H1 (cell line): ENCODE measurements around the gene PYGB. TPM values are rescaled to one million over a fixed set of nuclear protein-coding genes. Genes with fewer than 3 reads are reported as not detected.

Experiments used
- CTCF ChIA-PET: fragments of 300-600 bp; sonication (Branson Sonifier 250); formaldehyde crosslinking; loops from one replicate; lab custom pipeline; 2021; ENCODE audit not compliant: partially characterized antibody; lab: Charles Lee
- POLR2A ChIA-PET: fragments of 300-600 bp; sonication (Branson Sonifier 250); formaldehyde crosslinking; loops from one replicate; lab custom pipeline; 2021; ENCODE audit warnings: inconsistent platforms; ENCODE audit not compliant: partially characterized antibody; lab: Charles Lee
- DNase-seq, 2 experiments: peaks; one replicate each; pipeline versions ENCODE4 v3.0.0 to v3.0.0-alpha.2; 2010 to 2022; ENCODE audit warnings: low spot score in 2 of 2, low read depth in 1 of 2, mixed read lengths in 1 of 2
- FAIRE-seq: peaks from 2 replicates; lab custom pipeline; 2011; peaks lifted over from hg19 to GRCh38; lab: Jason Lieb, UNC
- H2AFZ ChIP-seq: 2 replicates; pipeline ENCODE4 v1.8.1; 2012; ENCODE audit warnings: low read length, inconsistent platforms
- H2AK5ac ChIP-seq: 2 replicates; pipeline ENCODE4 v1.6.1; 2013; ENCODE audit warnings: low read depth, low read length
- H2BK120ac ChIP-seq: replicated peaks from 2 replicates; pipeline ENCODE3; 2013; ENCODE audit warnings: low read depth, low read length, inconsistent platforms
- H2BK12ac ChIP-seq: 2 replicates; pipeline ENCODE4 v1.6.1; 2013; ENCODE audit warnings: low read depth, low read length
- H2BK15ac ChIP-seq: 2 replicates; pipeline ENCODE4 v1.6.1; 2013; ENCODE audit warnings: low read length
- H2BK20ac ChIP-seq: 2 replicates; pipeline ENCODE4 v1.6.1; 2013; ENCODE audit warnings: low read length
- H2BK5ac ChIP-seq: 2 replicates; pipeline ENCODE4 v1.6.1; 2013; ENCODE audit warnings: low read depth, low read length
- H3K14ac ChIP-seq: 2 replicates; pipeline ENCODE4 v1.6.1; 2013; ENCODE audit warnings: inconsistent platforms; ENCODE audit not compliant: insufficient read length
- H3K18ac ChIP-seq: 2 replicates; pipeline ENCODE4 v1.6.1; 2013; ENCODE audit warnings: low read length; ENCODE audit errors: extremely low read depth
- H3K23ac ChIP-seq: 2 replicates; pipeline ENCODE4 v1.6.1; 2013; ENCODE audit warnings: inconsistent platforms; ENCODE audit not compliant: insufficient read length
- H3K23me2 ChIP-seq: 2 replicates; pipeline ENCODE4 v1.6.1; 2013; ENCODE audit warnings: low read depth, low read length
- H3K27ac ChIP-seq: 2 replicates; pipeline ENCODE4 v1.6.1; 2011; ENCODE audit warnings: low read depth, low read length, inconsistent platforms
- H3K27me3 ChIP-seq, 4 experiments: replicated peaks in 1 of 4; 1 replicate in 1 of 4; 2 replicates in 3 of 4; pipeline versions ENCODE4 v1.6.1 to v1.8.1; 2011 to 2013; ENCODE audit warnings: low read length in 3 of 4, mild to moderate bottlenecking in 3 of 4, inconsistent platforms in 2 of 4, mixed read lengths in 2 of 4, moderate library complexity in 1 of 4; ENCODE audit not compliant: control insufficient read depth in 3 of 4, insufficient read depth in 3 of 4; ENCODE audit errors: extremely low read depth in 1 of 4
- H3K36me3 ChIP-seq, 4 experiments: 2 replicates each; pipeline versions ENCODE4 v1.6.1 to v1.8.1; 2011 to 2013; ENCODE audit warnings: mild to moderate bottlenecking in 4 of 4, low read length in 3 of 4, moderate library complexity in 2 of 4, control low read depth in 1 of 4, inconsistent platforms in 1 of 4; ENCODE audit not compliant: insufficient read depth in 4 of 4, control insufficient read depth in 2 of 4
- H3K4ac ChIP-seq: replicated peaks from 2 replicates; pipeline ENCODE3; 2013; ENCODE audit warnings: low read length, low read depth, mixed read lengths, inconsistent platforms; ENCODE audit not compliant: insufficient read length
- H3K4me1 ChIP-seq, 4 experiments: replicated peaks in 1 of 4; 1 replicate in 1 of 4; 2 replicates in 3 of 4; pipeline versions ENCODE4 v1.6.1 to v1.8.1; 2011 to 2013; ENCODE audit warnings: low read length in 3 of 4, inconsistent platforms in 2 of 4, mixed read lengths in 1 of 4; ENCODE audit not compliant: insufficient read depth in 4 of 4, control insufficient read depth in 3 of 4
- H3K4me2 ChIP-seq, 2 experiments: 2 replicates each; pipeline versions ENCODE4 v1.6.1 to v1.8.1; 2011 to 2013; ENCODE audit warnings: low read depth in 2 of 2, low read length in 2 of 2, control low read depth in 1 of 2, inconsistent platforms in 1 of 2, mild to moderate bottlenecking in 1 of 2; ENCODE audit not compliant: insufficient read depth in 1 of 2
- H3K4me3 ChIP-seq, 4 experiments: fragments of 200-600, 300-600 bp in 1 of 4; sonication (generic), shearing (Covaris generic), sonication (Bioruptor Twin) in 1 of 4; 2 replicates each; pipeline versions ENCODE4 v1.5.1 to v1.8.1; 2011 to 2016; ENCODE audit warnings: low read length in 4 of 4, low read depth in 3 of 4, control low read depth in 2 of 4, inconsistent platforms in 2 of 4, mild to moderate bottlenecking in 2 of 4, mixed read lengths in 1 of 4, moderate library complexity in 1 of 4; ENCODE audit not compliant: insufficient read depth in 2 of 4; ENCODE audit errors: extremely low read depth in 1 of 4
- H3K56ac ChIP-seq: replicated peaks from 2 replicates; pipeline ENCODE3; 2013; ENCODE audit warnings: low read depth, mild to moderate bottlenecking, mixed read lengths, low read length, inconsistent platforms; ENCODE audit not compliant: insufficient read length
- H3K79me1 ChIP-seq: 2 replicates; pipeline ENCODE4 v1.6.1; 2013; ENCODE audit warnings: low read depth, low read length, control low read depth
- H3K79me2 ChIP-seq, 2 experiments: 2 replicates each; pipeline versions ENCODE4 v1.6.1 to v1.8.1; 2012 to 2013; ENCODE audit warnings: low read length in 2 of 2, mild to moderate bottlenecking in 2 of 2, inconsistent platforms in 1 of 2; ENCODE audit not compliant: insufficient read depth in 2 of 2, control insufficient read depth in 1 of 2
- H3K9ac ChIP-seq, 4 experiments: replicated peaks in 1 of 4; 1 replicate in 1 of 4; 2 replicates in 3 of 4; pipeline versions ENCODE4 v1.6.1 to v1.8.1; 2011 to 2013; ENCODE audit warnings: low read depth in 3 of 4, low read length in 3 of 4, control low read depth in 2 of 4, mild to moderate bottlenecking in 2 of 4, moderate library complexity in 2 of 4, inconsistent platforms in 1 of 4; ENCODE audit errors: extremely low read depth in 1 of 4
- H3K9me3 ChIP-seq, 2 experiments: 2 replicates each; pipeline versions ENCODE4 v1.6.1 to v1.8.1; 2012 to 2013; ENCODE audit warnings: mild to moderate bottlenecking in 2 of 2, moderate library complexity in 2 of 2, control low read depth in 1 of 2, inconsistent platforms in 1 of 2, low read depth in 1 of 2, low read length in 1 of 2, mixed read lengths in 1 of 2; ENCODE audit not compliant: insufficient read depth in 2 of 2
- H4K20me1 ChIP-seq, 2 experiments: replicated peaks in 1 of 2; 2 replicates each; pipeline versions ENCODE3 to v1.8.1; 2011 to 2013; ENCODE audit warnings: inconsistent platforms in 2 of 2, low read length in 2 of 2, mild to moderate bottlenecking in 1 of 2; ENCODE audit not compliant: insufficient read depth in 2 of 2, control insufficient read depth in 1 of 2
- H4K5ac ChIP-seq: 2 replicates; pipeline ENCODE4 v1.6.1; 2013; ENCODE audit warnings: low read length, low read depth, mixed read lengths, inconsistent platforms; ENCODE audit not compliant: insufficient read length
- H4K8ac ChIP-seq: 2 replicates; pipeline ENCODE4 v1.8.0; 2013; ENCODE audit warnings: mild to moderate bottlenecking, moderate library complexity, low read length, inconsistent platforms; ENCODE audit not compliant: insufficient read depth; ENCODE audit errors: extremely low read depth
- H4K91ac ChIP-seq: replicated peaks from 2 replicates; pipeline ENCODE3; 2013; ENCODE audit warnings: low read length, mixed read lengths, inconsistent platforms; ENCODE audit not compliant: insufficient read length
- ASH2L ChIP-seq: fragments of 200-600, 300-600 bp; sonication (generic); IDR thresholded peaks from one replicate; pipeline ENCODE4 v1.7.1; 2017; ENCODE audit warnings: low read length
- CREB1 ChIP-seq: IDR thresholded peaks from 2 replicates; pipeline ENCODE4 v1.6.1; 2012; ENCODE audit warnings: inconsistent platforms
- HDAC2 ChIP-seq, 2 experiments: fragments of 300-600 bp in 1 of 2; sonication (generic) in 1 of 2; IDR thresholded peaks; 2 replicates each; pipeline ENCODE4 v1.6.1; 2011 to 2012; ENCODE audit warnings: low read depth in 2 of 2, low read length in 2 of 2, mild to moderate bottlenecking in 2 of 2, moderate library complexity in 2 of 2, borderline replicate concordance in 1 of 2, inconsistent platforms in 1 of 2
- JUN ChIP-seq: IDR thresholded peaks from 2 replicates; pipeline ENCODE4 v1.6.1; 2011; ENCODE audit warnings: low read depth, mild to moderate bottlenecking, improper control_type of control experiment, low read length
- KDM1A ChIP-seq: fragments of 200-600, 300-600 bp; sonication (generic); IDR thresholded peaks from 2 replicates; pipeline ENCODE4 v1.7.1; 2016; ENCODE audit warnings: mild to moderate bottlenecking, low read length, borderline replicate concordance
- NANOG ChIP-seq: IDR thresholded peaks from 2 replicates; pipeline ENCODE4 v1.6.1; 2011; ENCODE audit warnings: low read length, low read depth, mild to moderate bottlenecking, inconsistent platforms; ENCODE audit not compliant: insufficient read depth, poor library complexity, severe bottlenecking
- POLR2A ChIP-seq, 2 experiments: IDR thresholded peaks; 1 replicate in 1 of 2; 2 replicates in 1 of 2; pipeline ENCODE4 v1.6.1; 2011; ENCODE audit warnings: low read depth in 2 of 2, low read length in 2 of 2, mild to moderate bottlenecking in 2 of 2; ENCODE audit errors: control extremely low read depth in 1 of 2
- POU5F1 ChIP-seq: IDR thresholded peaks from 2 replicates; pipeline ENCODE4 v1.6.1; 2011; ENCODE audit warnings: low read depth, mild to moderate bottlenecking, low read length, moderate library complexity
- RBBP5 ChIP-seq: IDR thresholded peaks from 2 replicates; pipeline ENCODE4 v1.7.1; 2012; ENCODE audit warnings: low read depth, mild to moderate bottlenecking, inconsistent platforms, low read length, moderate library complexity, borderline replicate concordance
- SIN3A ChIP-seq, 2 experiments: IDR thresholded peaks in 1 of 2; conservative IDR thresholded peaks in 1 of 2; 2 replicates each; pipeline ENCODE4 v1.6.1; 2011 to 2012; ENCODE audit warnings: low read length in 2 of 2, improper control_type of control experiment in 1 of 2, low read depth in 1 of 2, mild to moderate bottlenecking in 1 of 2
- SRF ChIP-seq: IDR thresholded peaks from 2 replicates; pipeline ENCODE4 v1.6.1; 2011; ENCODE audit warnings: mild to moderate bottlenecking, low read depth, low read length, moderate library complexity
- TAF1 ChIP-seq: IDR thresholded peaks from 2 replicates; pipeline ENCODE4 v1.6.1; 2011; ENCODE audit warnings: mild to moderate bottlenecking, low read depth, low read length
- ZNF274 ChIP-seq: IDR thresholded peaks from 2 replicates; pipeline ENCODE4 v1.7.0; 2012; ENCODE audit warnings: low read length, borderline replicate concordance; ENCODE audit errors: extremely low read depth
- WGBS, 2 experiments: shearing (Covaris generic) in 1 of 2; methylation state at CpG; one replicate each; pipeline versions ENCODE4 v1.1.6 to v1.1.7; 2013 to 2015; ENCODE audit warnings: low lambda C conversion rate in 2 of 2, mixed read lengths in 2 of 2, inconsistent platforms in 1 of 2, low coverage in 1 of 2, missing lambda C conversion rate in 1 of 2; ENCODE audit not compliant: insufficient replicate concordance in 2 of 2, insufficient coverage in 1 of 2, insufficient read length in 1 of 2; ENCODE audit errors: extremely low coverage in 1 of 2, missing lambda C conversion rate in 1 of 2; 5-methylcytosine and 5-hydroxymethylcytosine counted together
- polyA plus RNA-seq, 7 experiments: library from polyadenylated mRNA; depleted of rRNA in 3 of 7; stranded (reverse) in 5 of 7; unstranded in 2 of 7; fragments of >200 nt in 5 of 7; fragments of 200-250 nt in 2 of 7; gene quantifications; 1 replicate in 5 of 7; 2 replicates in 1 of 7; 4 replicates in 1 of 7; pipeline versions ENCODE4 v1.2.1 to v1.2.3, GENCODE V29; 2011 to 2013; ENCODE audit warnings: missing spikeins in 2 of 7, mixed read lengths in 2 of 7
- total RNA-seq: library from RNA; stranded (reverse); fragmentation: NEBNext Ultra II Directional; extraction: Animal tissue kit (Norgen Biotek cat#: 25700); gene quantifications from 2 replicates; pipeline ENCODE4 v1.2.1, GENCODE V29; 2021

The PYGB gene
- total and polyA plus RNA-seq, 2 of the 8 experiments (the other 6 are each of a cell fraction or from before 2014, with no cell fraction given): 26.6 to 56.0 TPM

DNA sequence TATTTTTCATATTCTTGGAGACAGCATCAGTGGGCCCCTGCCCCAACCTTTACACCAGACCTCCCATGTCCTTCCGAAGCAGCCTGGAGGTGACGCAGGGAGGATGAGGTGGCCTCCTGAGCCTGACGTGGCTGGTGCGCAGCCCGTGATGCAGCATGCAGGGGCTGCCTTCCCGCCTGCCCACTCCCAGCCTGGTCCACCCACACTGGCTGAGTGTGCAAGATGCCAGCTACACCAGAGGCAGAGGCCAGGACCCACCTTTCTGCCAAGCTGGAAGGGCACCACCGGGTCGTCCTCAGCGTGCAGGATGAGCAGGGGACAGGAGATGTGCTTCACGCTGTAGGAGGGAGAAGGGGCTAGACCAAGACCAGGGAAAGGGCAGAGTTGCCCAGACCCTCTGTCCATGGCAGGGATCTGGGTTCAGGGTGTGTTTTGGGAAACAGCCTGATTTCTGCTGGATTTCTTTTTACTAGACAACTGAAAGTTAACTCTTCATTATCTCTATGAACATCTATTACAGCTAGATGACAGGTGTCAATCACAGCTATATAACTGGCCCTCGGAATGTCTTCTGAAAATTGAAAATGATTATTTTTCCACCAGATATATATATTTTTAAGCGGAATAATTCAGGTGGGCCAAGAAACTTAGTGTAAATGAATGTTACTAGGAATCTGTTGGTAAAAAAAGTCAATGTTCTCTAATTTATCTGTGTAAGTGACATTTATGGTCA, 55.6 kb downstream of the PYGB start:
- Histone ChIP-seq H3K23me2 (no peaks in the 10 kb centered on the region), H3K18ac (no peak overlapping the region), H4K91ac (no peak overlapping the region), H3K14ac (no peak overlapping the region), H2BK12ac (no peak overlapping the region), H3K79me1 (no peaks in the 10 kb centered on the region), H3K27ac (no peak overlapping the region), H3K79me2 (no peaks in the 10 kb centered on the region), H4K8ac (no peak overlapping the region), H4K5ac (no peak overlapping the region), H3K4me3 (no peak overlapping the region), H3K9me3 (no peaks in the 10 kb centered on the region), H3K23ac (no peak overlapping the region), H2AFZ (no peak overlapping the region), H3K4me2 (no peak overlapping the region), H3K4ac (no peak overlapping the region), H3K4me1 (no peaks in the 10 kb centered on the region), H3K36me3 (peaks cover 0 to 12% (median 1%) of the 10 kb centered on the region in 4 experiments; a peak in 4 of 8 replicates), H3K9ac (no peak overlapping the region), H2BK20ac (no peak overlapping the region), H3K56ac (no peak overlapping the region), H4K20me1 (peaks cover 0 to 5% of the 10 kb centered on the region in 2 experiments), H3K27me3 (no peaks in the 10 kb centered on the region), H2BK5ac (no peak overlapping the region), H2AK5ac (no peak overlapping the region), H2BK15ac (no peak overlapping the region), H2BK120ac (no peak overlapping the region)
- FAIRE-seq: no peak
- no peak for DNase-seq
- ChIA-PET CTCF (interaction anchor here (1.0 to 1.6 kb wide), 3 partner anchors 8 to 96 kb away, joined by 3 read pairs; no protein-coding TSS in a partner anchor), POLR2A (interaction anchor here (1.2 kb wide), 1 partner anchor 10 kb away, joined by 4 read pairs; no protein-coding TSS in a partner anchor)
- WGBS, 2 experiments: 93% methylated on average over 12 of the region's 12 CpGs; no CpG with 5 or more reads in 1 of the 2 experiments
- no peak for TF ChIP-seq JUN
- no peak for TF ChIP-seq KDM1A
- no peak for TF ChIP-seq ASH2L
- TF ChIP-seq ZNF274: no peak
- TF ChIP-seq HDAC2 (IDR thresholded peaks at IDR 0.05; ENCODE audit: borderline replicate concordance in 1 of 2, low read depth in 2 of 2, low read length in 2 of 2): no peak
- TF ChIP-seq SIN3A (conservative IDR thresholded peaks at IDR 0.05 in 1 of 2, IDR thresholded peaks at IDR 0.05 in 1 of 2; ENCODE audit: low read depth in 1 of 2, low read length in 2 of 2): no peak
- TF ChIP-seq POU5F1: no peak
- no peak for TF ChIP-seq RBBP5
- TF ChIP-seq POLR2A (IDR thresholded peaks at IDR 0.05; ENCODE audit: control extremely low read depth in 1 of 2, low read depth in 2 of 2, low read length in 2 of 2): no peak
- TF ChIP-seq CREB1: no peak
- no peak for TF ChIP-seq NANOG
- no peak for TF ChIP-seq TAF1
- TF ChIP-seq SRF: no peak
